Measurements from ENCODE around the gene DHRSX. TPM values are rescaled to one million over a fixed set of nuclear protein-coding genes. Genes with fewer than 3 reads are reported as not detected.

Gene DHRSX
- total and polyA plus RNA-seq, 2 of the 8 experiments (the other 6 are each of a cell fraction or from before 2014, with no cell fraction given), result 35.1 to 43.4 TPM

- FAIRE-seq, result no peak
- H3K56ac ChIP-seq (replicated peaks; ENCODE audit: insufficient read length, low read depth, low read length), result no peak overlapping the region
- 87% methylated on average over 7 of the region's 7 CpGs; no CpG with 5 or more reads in 1 of the 2 experiments for WGBS, 2 experiments (ENCODE audit: extremely low coverage in 1 of 2, insufficient coverage in 1 of 2, insufficient read length in 1 of 2, insufficient replicate concordance in 2 of 2, low coverage in 1 of 2, low lambda C conversion rate in 2 of 2, missing lambda C conversion rate in 1 of 2)
Observed at GRCh38 chrX:2536141-2536540, 35.4 kb upstream of the DHRSX start.

More at GRCh38 chrX:2536141-2536540, 35.4 kb upstream of the DHRSX start:
- Histone ChIP-seq H4K91ac (replicated peaks; ENCODE audit: insufficient read length, low read length) (no peak overlapping the region), H4K5ac (ENCODE audit: insufficient read length, low read depth, low read length) (no peak overlapping the region), H2BK20ac (ENCODE audit: low read length) (no peak overlapping the region), H3K23me2 (ENCODE audit: low read depth, low read length) (no peaks in the 10 kb centered on the region), H2BK12ac (ENCODE audit: low read depth, low read length) (no peak overlapping the region), H2AFZ (ENCODE audit: low read length) (no peak overlapping the region), H3K27me3 (replicated peaks in 1 of 4; ENCODE audit: control insufficient read depth in 3 of 4, extremely low read depth in 1 of 4, insufficient read depth in 3 of 4, low read length in 3 of 4) (no peaks in the 10 kb centered on the region), H2BK120ac (replicated peaks; ENCODE audit: low read depth, low read length) (no peak overlapping the region), H3K4ac (replicated peaks; ENCODE audit: insufficient read length, low read depth, low read length) (no peak overlapping the region), H3K23ac (ENCODE audit: insufficient read length) (no peak overlapping the region), H3K4me1 (replicated peaks in 1 of 4; ENCODE audit: control insufficient read depth in 3 of 4, insufficient read depth in 4 of 4, low read length in 3 of 4) (no peaks in the 10 kb centered on the region), H4K8ac (ENCODE audit: extremely low read depth, insufficient read depth, low read length) (no peak overlapping the region), H3K36me3 (ENCODE audit: control insufficient read depth in 2 of 4, insufficient read depth in 4 of 4, low read length in 3 of 4) (no peaks in the 10 kb centered on the region), H3K9ac (replicated peaks in 1 of 4; ENCODE audit: extremely low read depth in 1 of 4, low read depth in 3 of 4, low read length in 3 of 4) (no peak overlapping the region), H3K79me1 (ENCODE audit: low read depth, low read length) (no peaks in the 10 kb centered on the region), H2BK15ac (ENCODE audit: low read length) (no peak overlapping the region), H3K79me2 (ENCODE audit: control insufficient read depth in 1 of 2, insufficient read depth in 2 of 2, low read length in 2 of 2) (no peaks in the 10 kb centered on the region), H2AK5ac (ENCODE audit: low read depth, low read length) (no peak overlapping the region), H3K4me3 (ENCODE audit: extremely low read depth in 1 of 4, insufficient read depth in 2 of 4, low read depth in 3 of 4, low read length in 4 of 4) (no peak overlapping the region), H3K18ac (ENCODE audit: extremely low read depth, low read length) (no peak overlapping the region), H4K20me1 (replicated peaks in 1 of 2; ENCODE audit: control insufficient read depth in 1 of 2, insufficient read depth in 2 of 2, low read length in 2 of 2) (no peaks in the 10 kb centered on the region), H3K4me2 (ENCODE audit: insufficient read depth in 1 of 2, low read depth in 2 of 2, low read length in 2 of 2) (no peak overlapping the region), H3K27ac (ENCODE audit: low read depth, low read length) (no peak overlapping the region), H2BK5ac (ENCODE audit: low read depth, low read length) (no peak overlapping the region), H3K9me3 (ENCODE audit: insufficient read depth in 2 of 2, low read depth in 1 of 2, low read length in 1 of 2) (no peaks in the 10 kb centered on the region), H3K14ac (ENCODE audit: insufficient read length) (no peak overlapping the region)
- ChIA-PET CTCF (ENCODE audit: partially characterized antibody) (no interaction called here), POLR2A (ENCODE audit: partially characterized antibody) (no interaction called here)
- no peak for TF ChIP-seq EP300 (IDR thresholded peaks at IDR 0.05; ENCODE audit: borderline replicate concordance in 1 of 2, low read depth in 2 of 2, low read length in 2 of 2)
- no peak for DNase-seq (ENCODE audit: low read depth in 1 of 2, low spot score in 2 of 2)
